Activated T-cell treated with anti-CD3 and anti-CD28 coated beads for 48 hours (primary cell): Measurements from ENCODE around the gene GET3.
A peak's percentile ranks its signal among the peaks of the same experiment; 100 is the strongest.
"Not testable (repeated sequence)": the region's sequence is repeated elsewhere in the genome, so short reads cannot be mapped to it uniquely, and the experiment has no call there.

Experiments
- DNase-seq: peaks from one replicate; pipeline ENCODE4 v3.0.0-alpha.2; 2020; ENCODE audit warnings: low read depth

The GET3 gene

DNA sequence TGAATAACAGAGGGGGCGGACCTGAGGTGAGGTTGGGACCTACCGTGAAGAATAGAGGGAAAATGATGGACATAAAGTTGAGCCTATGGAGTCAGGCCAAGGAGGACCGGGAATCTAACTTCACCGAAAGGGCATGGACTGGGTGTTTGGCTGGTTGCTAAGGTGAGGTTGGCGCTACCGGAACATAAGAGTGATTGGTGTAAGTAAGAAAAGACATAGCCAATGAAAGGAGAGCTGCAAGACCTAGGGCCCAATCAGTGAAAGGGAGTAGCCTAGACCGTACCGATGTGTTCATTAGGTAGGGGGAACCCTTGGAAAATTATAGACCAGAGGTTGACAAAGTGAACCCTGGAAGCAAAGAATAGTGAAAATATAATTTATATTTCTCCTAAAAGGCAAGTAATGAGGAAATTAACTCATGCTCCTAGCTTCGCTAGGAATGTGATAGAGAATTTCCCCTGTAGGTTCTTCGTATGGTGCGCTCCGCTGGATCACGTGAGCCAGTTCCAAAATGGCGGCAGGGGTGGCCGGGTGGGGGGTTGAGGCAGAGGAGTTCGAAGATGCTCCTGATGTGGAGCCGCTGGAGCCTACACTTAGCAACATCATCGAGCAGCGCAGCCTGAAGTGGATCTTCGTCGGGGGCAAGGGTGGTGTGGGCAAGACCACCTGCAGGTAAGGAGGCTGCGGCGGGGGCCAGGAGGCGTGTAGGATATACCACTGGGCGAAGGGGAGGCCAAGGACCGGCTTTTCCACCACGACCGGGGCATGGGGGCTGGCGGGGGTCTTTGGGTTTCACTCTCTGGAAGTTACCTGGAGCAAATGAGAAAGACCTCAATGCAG, at the start of gene GET3:
Gene GET3, plus strand, starts transcription at position 503 of the 840 bp plus-strand sequence. Its CDS starts 9 bp downstream, at position 512.
- DNase-seq, result peak; percentile 68

DNA sequence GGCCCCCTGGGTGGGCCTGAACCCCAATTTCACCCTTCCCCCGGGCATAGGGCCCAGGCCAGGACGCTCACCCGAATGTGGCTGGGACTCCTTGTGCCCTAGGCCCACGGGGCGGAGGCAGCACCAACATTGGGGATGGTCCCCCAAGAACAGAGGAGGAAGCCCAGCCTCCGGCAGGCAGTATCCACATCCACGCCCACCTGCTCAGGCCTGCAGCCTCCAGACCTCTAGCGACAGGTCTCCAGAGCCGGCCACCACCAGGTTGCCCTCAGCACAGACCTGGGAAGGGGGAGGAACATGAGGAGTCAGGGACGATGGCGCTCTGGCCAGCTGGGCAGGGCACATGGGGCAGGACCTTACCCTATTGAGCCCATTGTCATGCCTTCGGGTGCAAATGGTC, 48.3 kb upstream of the GET3 start:
- DNase-seq, result no peak

DNA sequence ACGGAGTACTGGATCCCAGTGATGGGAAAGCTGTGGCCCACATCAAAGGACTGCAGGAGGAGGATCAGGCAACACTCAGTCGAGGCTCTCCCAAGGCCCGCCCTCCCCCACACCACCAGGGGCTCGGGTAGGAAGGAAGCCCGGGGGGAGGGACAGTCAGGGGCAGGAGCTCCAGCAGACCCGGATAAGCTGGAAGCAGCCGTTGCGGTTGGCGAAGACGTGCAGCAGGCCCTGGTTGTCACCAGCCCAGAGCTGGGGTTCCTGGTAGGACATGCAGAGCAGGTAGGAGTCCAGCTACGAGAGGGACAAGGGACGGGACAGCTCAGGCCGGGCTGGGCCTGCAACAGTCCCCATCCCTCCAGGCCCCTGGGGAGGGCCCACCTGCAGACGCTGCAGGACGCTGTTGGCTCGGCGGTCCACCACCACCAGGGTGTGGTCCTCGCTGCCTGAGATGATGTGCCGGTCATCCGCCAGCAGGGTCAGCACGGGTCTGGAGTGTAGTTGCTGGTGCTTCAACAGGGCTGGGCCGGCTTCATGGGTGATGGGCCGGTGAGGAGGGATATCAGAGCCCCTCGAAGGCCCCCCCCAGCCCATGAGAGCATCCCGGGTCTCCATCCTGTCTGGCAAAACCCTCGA, 47.6 kb upstream of the GET3 start:
- DNase-seq, result no peak

DNA sequence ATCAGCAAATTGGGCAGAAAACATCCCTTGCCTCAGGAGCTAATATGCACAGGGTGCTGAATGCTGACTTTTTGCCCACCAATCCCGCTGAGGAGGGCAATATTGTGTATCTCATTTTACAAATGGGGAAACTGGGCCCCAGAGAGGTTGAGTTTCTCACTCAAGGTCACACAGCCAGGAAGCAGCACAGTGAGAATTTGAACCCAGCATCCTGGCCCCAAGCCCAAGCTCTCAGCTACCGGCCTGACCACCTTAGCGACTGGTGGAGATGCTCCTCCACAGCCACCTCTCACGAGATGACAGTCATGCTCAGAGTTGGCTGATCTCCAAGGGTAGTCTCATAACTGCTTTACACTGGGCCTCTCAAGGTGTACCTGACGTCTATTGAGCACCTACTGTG, 44.3 kb upstream of the GET3 start:
- no peak for DNase-seq

DNA sequence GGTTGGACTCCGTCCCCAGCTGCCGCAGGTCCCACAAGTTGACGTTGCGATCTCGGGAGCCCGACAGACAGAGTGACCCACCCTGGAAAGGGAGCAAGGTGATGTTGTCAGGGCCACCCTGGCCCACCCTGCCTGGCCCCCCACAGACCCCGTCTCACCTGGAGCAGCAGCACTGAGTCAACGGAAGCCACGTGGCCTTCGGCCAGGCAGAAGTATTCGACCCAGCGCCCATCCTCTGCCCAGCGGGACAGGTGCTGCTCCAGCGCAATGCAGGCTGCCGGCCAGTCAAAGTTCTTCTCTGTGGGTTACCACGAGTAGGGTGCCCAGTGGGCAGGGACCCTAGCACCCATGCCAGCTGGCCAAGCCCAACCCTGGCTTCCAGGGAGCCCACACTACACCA, 42.7 kb upstream of the GET3 start:
- no peak for DNase-seq

DNA sequence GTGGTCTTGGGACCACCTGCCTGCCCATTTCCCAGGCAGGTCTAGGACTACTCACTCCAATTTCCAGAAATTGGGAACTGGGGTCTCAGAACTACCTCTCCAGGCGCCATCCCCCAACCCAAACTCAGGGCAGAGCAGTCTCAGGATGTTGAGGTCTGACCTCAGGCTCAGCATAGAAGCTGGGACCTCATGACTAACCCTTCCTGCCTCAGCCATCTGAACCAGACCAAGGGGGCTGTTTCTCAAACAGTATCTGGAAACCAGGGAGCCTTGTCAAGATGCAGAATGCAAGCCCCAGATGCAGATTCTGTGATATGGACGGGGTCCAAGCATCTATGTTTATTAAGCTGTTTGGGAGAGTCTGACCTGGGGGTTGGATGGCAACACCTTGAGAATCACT, 42.2 kb upstream of the GET3 start:
- DNase-seq, result no peak

DNA sequence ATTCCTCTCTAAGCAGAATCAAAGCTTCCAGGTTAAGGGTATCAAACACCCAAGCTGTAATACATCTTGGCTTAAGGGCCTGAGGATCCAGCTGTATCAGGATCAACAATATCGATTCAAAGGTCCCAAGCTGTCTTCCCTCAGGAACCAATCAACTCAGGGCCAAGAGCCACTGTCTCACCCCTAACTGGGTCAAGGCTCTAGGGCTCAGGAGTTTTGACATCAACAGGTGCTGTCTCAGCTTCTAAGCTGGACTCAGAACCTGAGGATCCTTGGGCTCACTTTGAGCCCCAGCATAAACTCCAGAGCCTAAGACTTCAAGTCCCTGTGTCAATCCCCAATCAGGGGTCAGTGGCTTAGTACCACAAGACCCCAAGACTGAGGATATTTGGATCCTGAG, 41.8 kb upstream of the GET3 start:
- no peak for DNase-seq

DNA sequence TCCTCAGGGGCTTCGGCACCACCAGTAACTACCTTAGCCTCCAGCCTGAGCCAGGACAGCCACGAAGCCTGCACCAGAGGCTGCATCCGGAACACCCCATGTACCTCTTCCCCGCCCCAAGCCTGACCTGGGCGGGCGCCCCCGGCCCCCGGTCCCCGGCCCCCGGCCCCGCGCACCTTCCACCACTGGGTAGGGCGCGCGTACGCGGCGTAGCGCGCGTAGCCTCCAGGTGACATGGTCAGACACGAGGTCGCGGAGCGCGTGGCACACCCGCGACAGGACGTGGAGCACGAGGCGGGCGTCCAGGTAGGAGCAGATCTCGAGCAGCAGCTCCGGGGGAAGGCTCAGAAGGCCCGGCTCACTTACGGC, 41.3 kb upstream of the GET3 start:
- no peak for DNase-seq

DNA sequence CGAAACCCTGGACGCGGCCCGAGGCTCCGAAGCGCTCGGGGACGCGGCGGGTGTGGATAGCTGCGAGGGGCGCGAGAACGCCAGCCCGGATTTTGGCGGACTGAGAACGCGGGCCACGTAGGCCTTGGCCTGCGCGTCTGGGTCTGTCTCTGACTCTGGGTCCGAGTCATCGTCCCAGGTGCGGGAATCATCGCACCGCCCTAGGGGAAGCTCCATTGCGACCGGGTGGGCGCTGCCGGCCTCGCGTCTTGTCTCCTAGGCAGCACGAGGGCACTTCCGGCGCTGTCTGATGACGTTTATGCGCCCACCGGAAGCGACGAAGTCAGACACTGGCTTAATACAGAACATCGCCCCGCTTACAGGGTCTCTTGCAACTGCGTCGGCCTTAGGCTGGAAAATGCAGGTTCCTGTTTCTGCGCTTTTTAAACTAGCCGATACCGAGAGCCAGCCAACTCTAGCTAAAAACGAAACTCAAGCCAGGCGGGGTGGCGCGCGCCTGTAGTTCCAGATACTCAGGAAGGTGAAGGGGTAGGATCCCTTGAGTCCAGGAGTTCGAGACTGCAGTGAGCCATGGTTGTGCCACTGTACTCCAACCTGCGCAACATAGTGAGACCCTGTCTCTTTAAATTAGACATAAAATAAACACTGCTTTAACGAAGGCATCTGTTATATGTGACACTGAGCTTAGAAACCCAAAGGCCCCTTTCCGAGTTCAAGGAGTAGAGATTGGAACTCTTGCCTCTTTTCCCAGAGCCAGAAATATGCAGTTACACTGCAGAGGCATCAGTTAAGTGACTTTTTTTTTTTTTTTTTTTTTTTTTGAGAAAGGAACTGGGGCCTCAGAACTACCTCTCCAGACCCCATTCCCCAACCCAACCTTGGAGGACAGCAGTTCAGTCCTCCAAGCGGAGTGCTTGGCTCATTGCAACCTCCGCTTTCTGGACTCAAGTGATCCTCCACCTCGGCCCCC, 40.6 kb upstream of the GET3 start, which contains the start of gene FBXW9:
Gene FBXW9, minus strand, starts transcription at position 266 of the 970 bp plus-strand sequence. Its CDS starts 50 bp downstream, at position 216.
- DNase-seq, result peak; percentile 95

DNA sequence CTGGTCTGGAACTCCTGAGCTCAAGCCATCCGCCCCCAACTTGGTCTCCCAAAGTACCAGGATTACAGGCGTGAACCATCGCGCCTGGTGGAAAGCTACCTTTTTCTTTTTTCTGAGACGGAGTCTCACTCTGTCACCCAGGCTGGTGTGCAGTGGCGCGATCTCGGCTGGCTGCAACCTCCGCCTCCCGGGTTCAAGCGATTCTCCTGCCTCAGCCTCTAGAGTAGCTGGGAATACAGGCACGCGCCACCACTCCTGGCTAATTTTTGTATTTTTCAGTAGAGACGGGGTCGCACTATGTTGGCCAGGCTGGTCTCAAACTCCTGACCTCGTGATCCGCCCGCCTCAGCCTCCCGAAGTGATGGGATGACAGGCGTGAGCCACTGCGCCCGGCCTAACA, 39.9 kb upstream of the GET3 start:
- not testable (repeated sequence) for DNase-seq

DNA sequence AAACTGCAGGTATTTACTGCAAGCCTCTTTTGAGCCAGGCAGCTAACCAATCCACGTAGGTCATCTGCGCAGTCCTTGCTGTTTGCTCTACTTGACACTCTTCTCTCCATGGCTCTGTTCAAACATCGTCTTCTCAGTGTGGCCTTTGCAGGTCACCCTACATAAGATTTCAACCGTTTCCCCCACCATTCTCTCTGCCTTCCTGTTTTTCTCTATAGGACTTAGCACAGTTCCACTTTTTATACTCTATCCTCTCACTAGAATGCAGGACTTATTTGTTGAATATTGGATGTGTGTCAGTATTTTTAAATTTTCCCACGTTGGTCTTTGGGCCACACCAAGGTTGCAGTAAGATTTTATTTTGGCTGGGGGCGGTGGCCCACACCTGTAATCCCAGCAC, 39.2 kb upstream of the GET3 start:
- DNase-seq, result no peak

DNA sequence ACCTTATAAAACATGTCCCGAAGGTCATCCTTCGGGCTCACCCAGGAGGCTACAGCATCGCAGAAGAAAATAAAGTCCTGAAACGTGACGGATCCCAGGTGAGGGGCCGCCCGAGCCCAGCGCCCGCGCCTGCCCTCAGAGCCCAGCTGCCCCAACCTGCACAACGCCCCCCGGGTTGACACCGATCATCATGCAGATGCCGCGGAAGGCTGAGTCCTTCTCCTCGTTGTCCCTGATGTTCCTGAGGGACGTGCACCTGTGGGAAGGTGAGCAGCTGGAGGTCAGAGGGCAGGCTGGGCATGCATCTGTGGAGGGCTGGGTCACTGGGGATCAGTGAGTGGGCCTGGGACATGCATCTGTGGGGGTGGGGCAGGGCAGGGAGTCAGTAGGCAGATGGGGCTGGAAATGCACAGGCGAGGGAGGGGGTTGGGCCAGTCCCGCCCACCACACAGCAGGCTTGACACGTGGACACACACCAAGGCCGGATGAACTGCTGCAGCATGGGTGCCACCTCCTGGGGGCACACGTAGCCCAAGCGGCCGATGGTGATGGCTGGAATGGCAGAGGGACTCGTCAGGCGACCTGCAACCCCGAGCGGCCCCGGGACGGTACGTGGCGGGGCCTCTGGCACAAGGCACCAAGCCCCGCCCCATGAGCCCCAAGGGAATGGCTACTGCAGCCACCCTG, 35.6 kb upstream of the GET3 start:
- no peak for DNase-seq

DNA sequence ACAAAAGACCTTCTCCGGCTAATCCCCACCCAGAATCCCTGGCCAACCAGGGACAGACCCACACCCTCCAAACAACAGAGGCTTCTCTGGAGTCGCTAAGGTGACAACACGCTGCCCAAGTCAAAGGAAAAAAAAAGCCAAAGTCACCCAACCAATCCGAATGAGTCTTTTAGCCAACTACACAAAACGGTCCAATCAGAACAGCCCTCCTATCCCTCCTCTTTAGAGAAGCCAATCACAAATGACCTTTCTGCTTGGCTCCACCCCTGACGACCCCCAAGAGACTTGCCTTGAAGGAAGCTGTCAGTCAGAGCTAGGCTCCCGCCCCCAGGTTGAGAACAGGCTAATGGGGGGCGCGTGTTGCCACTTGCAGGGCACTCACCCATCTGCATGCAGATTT, 34.3 kb upstream of the GET3 start:
- no peak for DNase-seq

DNA sequence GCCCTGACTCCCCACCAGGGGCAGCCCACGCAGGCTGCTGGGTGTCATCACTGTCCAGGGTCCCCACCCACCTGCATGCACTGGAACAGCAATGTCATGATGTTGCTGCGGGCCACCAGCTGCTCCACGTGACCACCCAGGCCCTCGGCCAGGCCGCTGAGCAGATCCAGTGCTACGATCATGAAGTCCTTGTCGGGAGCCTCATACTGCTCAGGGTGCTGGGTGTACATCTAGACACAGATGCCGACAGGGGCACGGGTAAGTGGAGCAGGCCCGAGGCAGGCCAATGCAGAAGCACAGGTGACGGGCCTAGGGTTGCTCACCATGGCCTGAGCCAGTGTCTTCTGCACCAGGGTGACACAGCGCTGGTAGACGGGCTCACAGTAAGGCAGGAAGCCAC, 32.1 kb upstream of the GET3 start:
- DNase-seq, result no peak

DNA sequence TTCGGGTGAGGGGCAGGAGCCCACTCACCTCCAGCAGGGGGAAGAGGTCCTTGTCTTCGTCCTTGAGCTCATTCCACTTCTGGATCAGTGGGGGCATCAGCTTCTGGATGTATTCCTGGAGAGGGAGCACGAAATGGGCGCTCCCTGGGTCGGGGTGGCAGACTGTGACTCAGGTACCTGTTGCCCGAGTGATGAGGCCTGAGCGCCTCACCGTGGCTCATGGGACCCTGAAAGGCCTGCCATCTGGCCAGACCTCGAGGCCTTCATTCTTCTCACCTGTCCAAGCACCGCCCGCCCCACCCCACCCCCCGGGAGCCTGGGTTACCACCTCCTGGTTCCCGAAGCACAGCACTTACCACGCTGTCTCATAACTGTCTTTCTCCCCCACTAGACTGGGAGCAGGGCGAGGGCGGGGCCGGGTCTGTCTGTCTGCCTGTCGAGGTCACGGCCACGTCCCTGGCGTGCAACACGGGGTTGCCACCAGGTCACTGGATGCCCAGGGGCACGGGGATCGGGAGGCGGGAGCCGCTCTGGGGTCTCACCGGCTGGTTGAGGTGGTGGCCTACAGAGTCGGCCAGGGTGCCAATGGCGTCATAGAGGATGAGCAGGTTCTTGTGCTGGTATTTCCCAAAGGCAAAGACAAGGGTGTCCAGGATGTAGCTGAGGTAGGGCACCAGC, 31.5 kb upstream of the GET3 start:
- no peak for DNase-seq

DNA sequence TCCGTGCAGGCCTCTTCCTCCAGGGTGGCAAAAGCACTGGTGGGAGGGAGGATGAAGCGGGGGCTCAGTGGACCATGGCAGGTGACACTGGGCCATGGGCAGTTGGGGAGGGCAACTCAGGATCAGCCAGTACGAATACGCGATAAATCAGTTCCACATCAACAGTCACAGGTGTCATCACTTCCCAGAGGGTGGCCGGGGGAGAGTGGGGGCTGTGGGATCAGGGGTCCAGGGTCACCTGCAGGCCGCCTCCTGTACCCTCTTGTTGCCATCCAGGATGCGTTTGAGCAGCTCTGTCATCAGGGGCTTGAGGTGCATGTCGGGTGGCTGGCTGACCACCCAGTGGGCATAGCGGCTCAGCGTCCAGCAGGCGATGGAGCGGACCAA, 31.0 kb upstream of the GET3 start:
- DNase-seq, result no peak

DNA sequence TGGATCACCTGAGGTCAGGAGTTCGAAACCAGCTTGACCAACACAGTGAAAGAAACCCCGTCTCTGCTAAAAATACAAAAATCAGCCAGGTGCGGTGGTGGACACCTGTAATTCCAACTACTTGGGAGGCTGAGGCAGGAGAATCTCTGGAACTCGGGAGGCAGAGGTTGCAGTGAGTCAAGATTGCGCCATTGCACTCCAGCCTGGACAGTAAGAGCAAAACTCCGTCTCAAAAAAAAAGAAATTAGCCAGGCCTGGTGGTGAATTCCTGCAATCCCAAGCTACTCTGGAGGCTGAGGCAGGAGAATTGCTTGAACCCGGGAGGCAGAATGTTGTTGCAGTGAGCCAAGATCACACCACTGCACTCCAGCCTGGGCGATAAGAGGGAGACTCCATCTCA, 28.7 kb upstream of the GET3 start:
- DNase-seq, result no peak

DNA sequence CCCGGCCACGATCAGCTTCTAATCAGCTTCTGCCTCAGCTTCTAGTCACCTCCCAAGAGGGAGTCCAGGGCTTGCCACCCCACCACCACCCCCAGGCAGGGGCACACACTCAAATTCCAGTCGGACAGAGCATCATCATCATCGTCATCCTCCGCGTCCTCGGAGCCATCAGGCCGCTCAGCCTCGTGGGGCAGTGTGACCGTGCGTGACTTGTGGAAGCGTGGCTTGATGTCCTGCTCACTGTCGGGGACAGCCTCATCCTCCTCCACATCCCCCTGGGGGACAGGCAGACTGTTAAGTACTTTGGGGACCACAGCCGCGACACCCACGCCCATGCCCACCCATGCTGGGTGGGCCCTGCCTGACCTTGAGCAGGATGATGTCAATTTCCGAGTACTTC, 26.1 kb upstream of the GET3 start:
- no peak for DNase-seq

DNA sequence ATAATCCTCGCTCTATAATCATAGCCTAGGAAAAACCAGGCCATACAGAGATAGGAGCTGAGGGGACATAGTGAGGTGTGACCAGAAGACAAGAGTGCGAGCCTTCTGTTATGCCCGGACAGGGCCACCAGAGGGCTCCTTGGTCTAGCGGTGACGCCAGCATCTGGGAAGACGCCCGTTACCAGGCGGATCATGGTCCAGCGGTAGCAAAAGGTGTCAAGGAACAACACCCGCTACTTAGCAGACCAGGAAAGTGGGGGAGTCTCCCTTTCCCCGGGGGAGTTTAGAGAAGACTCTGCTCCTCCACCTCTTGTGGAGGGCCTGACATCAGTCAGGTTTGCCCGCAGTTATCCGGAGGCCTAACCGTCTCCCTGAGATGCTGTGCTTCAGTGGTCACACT, 25.2 kb upstream of the GET3 start:
- not testable (repeated sequence) for DNase-seq

DNA sequence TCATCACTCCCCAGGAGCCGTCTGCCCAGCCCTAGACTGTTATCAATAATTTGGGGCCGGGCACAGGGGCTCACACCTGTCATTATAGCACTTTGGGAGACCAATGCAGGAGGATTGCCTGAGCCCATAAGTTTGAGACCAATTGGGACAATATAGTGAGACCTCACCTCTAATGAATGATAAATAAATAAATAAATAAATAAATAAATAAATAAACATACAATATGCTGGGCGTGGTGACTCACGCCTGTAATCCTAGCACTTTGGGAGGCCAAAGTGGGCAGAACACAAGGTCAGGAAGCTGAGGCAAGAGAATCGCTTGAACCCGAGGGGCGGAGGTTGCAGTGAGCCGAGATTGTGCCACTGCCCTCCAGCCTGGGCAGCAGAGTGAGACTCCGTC, 24.0 kb upstream of the GET3 start:
- not testable (repeated sequence) for DNase-seq

DNA sequence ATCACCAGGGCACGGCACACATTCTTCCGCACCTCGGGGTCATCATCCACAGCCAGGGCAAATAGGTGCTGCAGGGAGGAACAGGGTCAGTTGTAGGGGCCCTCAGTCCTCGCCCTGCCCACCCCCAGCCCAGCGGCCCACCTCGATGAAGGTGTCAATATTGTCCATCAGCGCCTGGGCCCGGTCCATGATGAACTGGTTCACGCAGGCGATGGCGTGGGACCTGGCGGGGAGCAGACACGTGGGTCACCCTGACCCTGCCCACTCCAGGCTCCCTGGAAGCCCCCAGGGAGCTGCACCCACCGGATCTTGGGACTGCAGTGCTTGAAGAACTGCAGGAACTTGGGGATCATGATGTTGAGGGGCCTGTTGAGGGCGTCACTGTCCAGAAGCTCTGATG, 22.2 kb upstream of the GET3 start:
- no peak for DNase-seq
